Panc1 (cell line): Measurements from ENCODE around the gene CLSTN2.

ENCODE experiments used
- POLR2AphosphoS5 ChIP-seq: IDR thresholded peaks from 2 replicates; pipeline ENCODE4 v1.6.1; 2012; ENCODE audit warnings: mild to moderate bottlenecking, low read depth, low read length, moderate library complexity
- SIN3A ChIP-seq: IDR thresholded peaks from 2 replicates; pipeline ENCODE4 v1.6.1; 2012; ENCODE audit warnings: low read depth, mild to moderate bottlenecking, low read length, moderate library complexity, borderline replicate concordance; ENCODE audit not compliant: insufficient read depth
- TCF7L2 ChIP-seq: IDR thresholded peaks from 2 replicates; pipeline ENCODE4 v1.6.1; 2011; ENCODE audit warnings: mild to moderate bottlenecking, low read depth, low read length, inconsistent platforms
- TF ChIP-seq, protein P1 (sequence below): fragments of 450-650 bp; IDR thresholded peaks from 2 replicates; pipeline ENCODE4 v1.5.1; 2017; ENCODE audit warnings: mild to moderate bottlenecking
- TF ChIP-seq, protein P2 (sequence below), 2 experiments: IDR thresholded peaks; 2 replicates each; pipeline ENCODE4 v1.6.1; 2011 to 2012; ENCODE audit warnings: low read depth in 2 of 2, control low read depth in 1 of 2, low read length in 1 of 2, mild to moderate bottlenecking in 1 of 2, moderate library complexity in 1 of 2; ENCODE audit not compliant: insufficient read depth in 1 of 2

- TF ChIP-seq, protein P1, sequence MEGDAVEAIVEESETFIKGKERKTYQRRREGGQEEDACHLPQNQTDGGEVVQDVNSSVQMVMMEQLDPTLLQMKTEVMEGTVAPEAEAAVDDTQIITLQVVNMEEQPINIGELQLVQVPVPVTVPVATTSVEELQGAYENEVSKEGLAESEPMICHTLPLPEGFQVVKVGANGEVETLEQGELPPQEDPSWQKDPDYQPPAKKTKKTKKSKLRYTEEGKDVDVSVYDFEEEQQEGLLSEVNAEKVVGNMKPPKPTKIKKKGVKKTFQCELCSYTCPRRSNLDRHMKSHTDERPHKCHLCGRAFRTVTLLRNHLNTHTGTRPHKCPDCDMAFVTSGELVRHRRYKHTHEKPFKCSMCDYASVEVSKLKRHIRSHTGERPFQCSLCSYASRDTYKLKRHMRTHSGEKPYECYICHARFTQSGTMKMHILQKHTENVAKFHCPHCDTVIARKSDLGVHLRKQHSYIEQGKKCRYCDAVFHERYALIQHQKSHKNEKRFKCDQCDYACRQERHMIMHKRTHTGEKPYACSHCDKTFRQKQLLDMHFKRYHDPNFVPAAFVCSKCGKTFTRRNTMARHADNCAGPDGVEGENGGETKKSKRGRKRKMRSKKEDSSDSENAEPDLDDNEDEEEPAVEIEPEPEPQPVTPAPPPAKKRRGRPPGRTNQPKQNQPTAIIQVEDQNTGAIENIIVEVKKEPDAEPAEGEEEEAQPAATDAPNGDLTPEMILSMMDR = no peak
- TF ChIP-seq, protein P2, sequence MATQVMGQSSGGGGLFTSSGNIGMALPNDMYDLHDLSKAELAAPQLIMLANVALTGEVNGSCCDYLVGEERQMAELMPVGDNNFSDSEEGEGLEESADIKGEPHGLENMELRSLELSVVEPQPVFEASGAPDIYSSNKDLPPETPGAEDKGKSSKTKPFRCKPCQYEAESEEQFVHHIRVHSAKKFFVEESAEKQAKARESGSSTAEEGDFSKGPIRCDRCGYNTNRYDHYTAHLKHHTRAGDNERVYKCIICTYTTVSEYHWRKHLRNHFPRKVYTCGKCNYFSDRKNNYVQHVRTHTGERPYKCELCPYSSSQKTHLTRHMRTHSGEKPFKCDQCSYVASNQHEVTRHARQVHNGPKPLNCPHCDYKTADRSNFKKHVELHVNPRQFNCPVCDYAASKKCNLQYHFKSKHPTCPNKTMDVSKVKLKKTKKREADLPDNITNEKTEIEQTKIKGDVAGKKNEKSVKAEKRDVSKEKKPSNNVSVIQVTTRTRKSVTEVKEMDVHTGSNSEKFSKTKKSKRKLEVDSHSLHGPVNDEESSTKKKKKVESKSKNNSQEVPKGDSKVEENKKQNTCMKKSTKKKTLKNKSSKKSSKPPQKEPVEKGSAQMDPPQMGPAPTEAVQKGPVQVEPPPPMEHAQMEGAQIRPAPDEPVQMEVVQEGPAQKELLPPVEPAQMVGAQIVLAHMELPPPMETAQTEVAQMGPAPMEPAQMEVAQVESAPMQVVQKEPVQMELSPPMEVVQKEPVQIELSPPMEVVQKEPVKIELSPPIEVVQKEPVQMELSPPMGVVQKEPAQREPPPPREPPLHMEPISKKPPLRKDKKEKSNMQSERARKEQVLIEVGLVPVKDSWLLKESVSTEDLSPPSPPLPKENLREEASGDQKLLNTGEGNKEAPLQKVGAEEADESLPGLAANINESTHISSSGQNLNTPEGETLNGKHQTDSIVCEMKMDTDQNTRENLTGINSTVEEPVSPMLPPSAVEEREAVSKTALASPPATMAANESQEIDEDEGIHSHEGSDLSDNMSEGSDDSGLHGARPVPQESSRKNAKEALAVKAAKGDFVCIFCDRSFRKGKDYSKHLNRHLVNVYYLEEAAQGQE (IDR thresholded peaks at IDR 0.05; ENCODE audit: insufficient read depth in 1 of 2, low read depth in 2 of 2, low read length in 1 of 2) = no peak
- no peak for TF ChIP-seq POLR2AphosphoS5
- TF ChIP-seq TCF7L2 = no peak
- no peak for TF ChIP-seq SIN3A
These were observed 291.0 kb downstream of the CLSTN2 start for GRCh38 chr3:140225996-140226395.
